WTC11 (cell line): ENCODE data around the gene GUCA2B. TPM values are rescaled to one million over a fixed set of nuclear protein-coding genes. Genes with fewer than 3 reads are reported as not detected.

Experiments used
- ATAC-seq: fragments of 200-7000 bp; cut with Tn5 transposase; 2 replicates; pipeline ENCODE4 v1.10.0; 2021; ENCODE audit warnings: mild to moderate bottlenecking, moderate library complexity
- CTCF ChIA-PET: fragments of 300-600 bp; sonication (Branson Sonifier 250); formaldehyde crosslinking; loops from one replicate; lab custom pipeline; 2021; ENCODE audit warnings: antibody characterized with exemption; lab: Charles Lee
- POLR2A ChIA-PET: fragments of 350-600 bp; sonication (Branson Sonifier 250); formaldehyde crosslinking; loops from one replicate; lab custom pipeline; 2021; ENCODE audit warnings: antibody characterized with exemption; lab: Charles Lee
- DNase-seq: peaks from one replicate; pipeline ENCODE4 v3.0.0; 2021; ENCODE audit warnings: low spot score
- H3K27ac Mint-ChIP-seq: 2 replicates; pipeline ENCODE4 v1.8.0; 2021; ENCODE audit warnings: mixed read lengths
- H3K27me3 Mint-ChIP-seq: 2 replicates; pipeline ENCODE4 v1.8.0; 2021; ENCODE audit warnings: low read depth, mild to moderate bottlenecking, moderate library complexity, mixed read lengths
- H3K36me3 Mint-ChIP-seq: 2 replicates; pipeline ENCODE4 v1.8.0; 2021; ENCODE audit warnings: mixed read lengths
- H3K4me1 Mint-ChIP-seq: 2 replicates; pipeline ENCODE4 v1.8.0; 2022; ENCODE audit warnings: mixed read lengths
- H3K4me3 Mint-ChIP-seq: 2 replicates; pipeline ENCODE4 v1.8.0; 2021; ENCODE audit warnings: mild to moderate bottlenecking, moderate library complexity, mixed read lengths
- H3K9me3 Mint-ChIP-seq: 2 replicates; pipeline ENCODE4 v1.8.0; 2021; ENCODE audit warnings: mixed read lengths
- CREM ChIP-seq: sonication (generic); formaldehyde crosslinking; IDR thresholded peaks from 2 replicates; pipeline ENCODE4 v1.8.1; 2022; ENCODE audit warnings: mild to moderate bottlenecking, missing genetic modification reagents, moderate library complexity
- CTCF ChIP-seq: fragments of 200-600 bp; IDR thresholded peaks from 2 replicates; pipeline ENCODE4 v1.8.0; 2022; ENCODE audit warnings: antibody characterized with exemption
- EMX1 ChIP-seq: fragments of 250-450 bp; sonication (Bioruptor Pico); IDR thresholded peaks from 2 replicates; pipeline ENCODE4 v1.8.0; 2021; ENCODE audit warnings: mild to moderate bottlenecking
- ETV6 ChIP-seq: sonication (generic); formaldehyde crosslinking; IDR thresholded peaks from 2 replicates; pipeline ENCODE4 v1.8.1; 2022; ENCODE audit warnings: mild to moderate bottlenecking, missing genetic modification reagents
- GRHL2 ChIP-seq: fragments of 250-450 bp; sonication (Bioruptor Pico); IDR thresholded peaks from 2 replicates; pipeline ENCODE4 v1.8.0; 2022; ENCODE audit warnings: mild to moderate bottlenecking, moderate library complexity; ENCODE audit not compliant: insufficient replicate concordance, severe bottlenecking
- NFATC4 ChIP-seq: fragments of 250-450 bp; sonication (Bioruptor Pico); IDR thresholded peaks from 2 replicates; pipeline ENCODE4 v1.9.0; 2021; ENCODE audit warnings: mild to moderate bottlenecking
- NFE2L1 ChIP-seq: sonication (generic); formaldehyde crosslinking; IDR thresholded peaks from 2 replicates; pipeline ENCODE4 v1.8.1; 2023; ENCODE audit warnings: missing genetic modification reagents
- NR3C1 ChIP-seq: sonication (generic); formaldehyde crosslinking; conservative IDR thresholded peaks from 2 replicates; pipeline ENCODE4 v1.8.1; 2023; ENCODE audit warnings: low read depth, mild to moderate bottlenecking, missing genetic modification reagents
- SOX15 ChIP-seq: fragments of 250-450 bp; sonication (Bioruptor Pico); IDR thresholded peaks from 2 replicates; pipeline ENCODE4 v1.9.0; 2021; ENCODE audit warnings: mild to moderate bottlenecking
- SP1 ChIP-seq: sonication (generic); formaldehyde crosslinking; conservative IDR thresholded peaks from 2 replicates; pipeline ENCODE4 v1.8.1; 2022; ENCODE audit warnings: missing genetic modification reagents
- TEAD1 ChIP-seq: sonication (generic); formaldehyde crosslinking; IDR thresholded peaks from 2 replicates; pipeline ENCODE4 v1.8.0; 2022; ENCODE audit warnings: mild to moderate bottlenecking, missing genetic modification reagents
- TP53 ChIP-seq: sonication (generic); formaldehyde crosslinking; IDR thresholded peaks from 2 replicates; pipeline ENCODE4 v1.8.1; 2023; ENCODE audit warnings: mild to moderate bottlenecking, missing genetic modification reagents
- USF1 ChIP-seq: sonication (generic); formaldehyde crosslinking; IDR thresholded peaks from 2 replicates; pipeline ENCODE4 v1.8.0; 2022; ENCODE audit warnings: mild to moderate bottlenecking, missing genetic modification reagents
- ZNF138 ChIP-seq: sonication (generic); formaldehyde crosslinking; conservative IDR thresholded peaks from 2 replicates; pipeline ENCODE4 v1.8.1; 2022; ENCODE audit warnings: mild to moderate bottlenecking, moderate library complexity, missing genetic modification reagents
- ZNF232 ChIP-seq: sonication (generic); formaldehyde crosslinking; IDR thresholded peaks from 2 replicates; pipeline ENCODE4 v1.8.0; 2022; ENCODE audit warnings: mild to moderate bottlenecking, missing genetic modification reagents
- ZNF263 ChIP-seq: sonication (generic); formaldehyde crosslinking; IDR thresholded peaks from 2 replicates; pipeline ENCODE4 v1.8.1; 2022; ENCODE audit warnings: low read depth, mild to moderate bottlenecking, moderate library complexity, missing genetic modification reagents
- ZNF317 ChIP-seq: sonication (generic); formaldehyde crosslinking; IDR thresholded peaks from 2 replicates; pipeline ENCODE4 v1.8.1; 2023; ENCODE audit warnings: low read depth, mild to moderate bottlenecking, moderate library complexity, missing genetic modification reagents, borderline replicate concordance
- ZNF396 ChIP-seq: fragments of 250-450 bp; sonication (Bioruptor Pico); IDR thresholded peaks from 2 replicates; pipeline ENCODE4 v1.8.0; 2021; ENCODE audit warnings: mild to moderate bottlenecking, moderate library complexity, borderline replicate concordance
- ZNF416 ChIP-seq: fragments of 250-450 bp; sonication (Bioruptor Pico); IDR thresholded peaks from 2 replicates; pipeline ENCODE4 v1.9.0; 2021; ENCODE audit warnings: mild to moderate bottlenecking, inconsistent platforms
- ZSCAN18 ChIP-seq: fragments of 250-450 bp; sonication (Bioruptor Pico); IDR thresholded peaks from 2 replicates; pipeline ENCODE4 v2.1.2; 2022; ENCODE audit warnings: mild to moderate bottlenecking, moderate library complexity
- total RNA-seq: library from RNA; stranded (reverse); gene quantifications from 3 replicates; pipeline ENCODE4 v1.2.3, GENCODE V29; 2021

Gene GUCA2B
- total RNA-seq, 1 experiment from 2014 or later = not detected

- Mint-ChIP-seq H3K4me1 (peaks cover 12% of the 10 kb centered on the region), H3K27me3 (no peaks in the 10 kb centered on the region), H3K27ac (no peak overlapping the region; the same call in 1 of the 2 replicates), H3K4me3 (no peak overlapping the region), H3K9me3 (no peaks in the 10 kb centered on the region), H3K36me3 (no peaks in the 10 kb centered on the region)
- ATAC-seq = no peak
- CTCF ChIA-PET = interaction anchor here (0.6 to 2.2 kb wide), 30 partner anchors 9 to 599 kb away, joined by 3 to 38 read pairs (median 5); partner anchors contain the start of genes CCDC30 and GUCA2A
- TF ChIP-seq ETV6 (CRISPR knock-in tag) = no peak
- TF ChIP-seq CREM = no peak
- TF ChIP-seq NFATC4 = no peak
- no peak for TF ChIP-seq ZSCAN18 (CRISPR knock-in tag)
- no peak for TF ChIP-seq SP1
- no peak for TF ChIP-seq EMX1
- no peak for TF ChIP-seq TP53 (CRISPR knock-in tag)
- no peak for TF ChIP-seq ZNF416 (CRISPR knock-in tag)
- no peak for TF ChIP-seq NR3C1 (CRISPR knock-in tag)
- no peak for TF ChIP-seq NFE2L1 (CRISPR knock-in tag)
- TF ChIP-seq ZNF232 (CRISPR knock-in tag) = no peak
- TF ChIP-seq TEAD1 (CRISPR knock-in tag) = no peak
- no peak for TF ChIP-seq SOX15
- no peak for TF ChIP-seq ZNF263 (CRISPR knock-in tag)
- TF ChIP-seq GRHL2 = no peak
- TF ChIP-seq ZNF138 (CRISPR knock-in tag) = no peak
- no peak for TF ChIP-seq ZNF396 (CRISPR knock-in tag)
- TF ChIP-seq USF1 (CRISPR knock-in tag) = no peak
- POLR2A ChIA-PET = interaction anchor here (0.6 kb wide), 1 partner anchor 510 kb away, joined by 3 read pairs; the partner anchor contains the start of gene YBX1
- no peak for DNase-seq
These were observed 19.3 kb downstream of the GUCA2B start for GRCh38 chr1:42172381-42173133.

- Mint-ChIP-seq H3K27ac (no peak overlapping the region), H3K9me3 (no peaks in the 10 kb centered on the region), H3K27me3 (no peaks in the 10 kb centered on the region), H3K36me3 (no peaks in the 10 kb centered on the region), H3K4me1 (peaks cover 10% of the 10 kb centered on the region), H3K4me3 (no peak overlapping the region)
- POLR2A ChIA-PET = interaction anchor here (0.6 kb wide), 1 partner anchor 509 kb away, joined by 3 read pairs; the partner anchor contains the start of gene YBX1
- TF ChIP-seq ZNF317 (CRISPR knock-in tag) = no peak
- peak; percentile 96 for TF ChIP-seq CTCF
- DNase-seq (peak; percentile 82), ATAC-seq (peak; percentile 83)
- CTCF ChIA-PET = interaction anchor here (0.5 to 2.2 kb wide), 72 partner anchors 10 to 657 kb away, joined by 3 to 38 read pairs (median 4); partner anchors contain the start of genes C1orf50, CCDC30, GUCA2A and HIVEP3
These were observed 20.1 kb downstream of the GUCA2B start for GRCh38 chr1:42173155-42173933.
